Measurements from ENCODE around the gene CXCR2.

The CXCR2 gene

DNA sequence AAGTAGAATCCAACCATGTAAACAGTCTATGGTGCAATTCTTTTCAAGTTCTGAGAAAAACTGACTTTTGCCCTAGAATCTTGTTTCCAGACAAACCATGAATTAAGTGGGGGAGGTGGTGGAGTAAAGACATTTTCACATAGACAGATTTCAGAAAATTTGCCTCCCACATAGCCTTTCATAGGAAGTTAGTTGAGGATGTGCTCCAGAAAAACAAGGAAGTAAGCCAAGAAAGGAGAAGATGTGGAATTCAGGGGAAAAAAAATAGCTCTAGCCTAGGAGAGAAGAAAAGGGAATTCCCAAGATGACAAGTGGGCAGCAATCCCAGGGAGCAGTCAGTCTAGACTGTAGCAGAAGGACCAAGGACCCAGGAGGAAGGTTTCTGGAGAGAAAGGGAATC is 39.4 kb upstream of the CXCR2 start:
- H3K4me1 ChIP-seq (ENCODE audit: control insufficient read depth, insufficient read depth, low read length) = no peaks in the 10 kb centered on the region
- no peaks in the 10 kb centered on the region; the same call in 1 of the 2 replicates for H3K9me3 ChIP-seq (ENCODE audit: control insufficient read depth, insufficient read depth, low read depth, low read length)
- H3K36me3 ChIP-seq (ENCODE audit: control insufficient read depth in 2 of 2, insufficient read depth in 1 of 2, low read length in 2 of 2) = no peaks in the 10 kb centered on the region
- no peak for TF ChIP-seq HOXD13 (CRISPR knock-in tag; IDR thresholded peaks at IDR 0.05; ENCODE audit: borderline replicate concordance)
- TF ChIP-seq ZNF624 (tag by site-specific recombination; IDR thresholded peaks at IDR 0.05) = peak; percentile 47; the same call in 1 of the 2 replicates
- TF ChIP-seq ZNF157 (tag by site-specific recombination; IDR thresholded peaks at IDR 0.05) = no peak
- TF ChIP-seq ZSCAN23 (tag by site-specific recombination; IDR thresholded peaks at IDR 0.05) = no peak
- TF ChIP-seq, protein P1, sequence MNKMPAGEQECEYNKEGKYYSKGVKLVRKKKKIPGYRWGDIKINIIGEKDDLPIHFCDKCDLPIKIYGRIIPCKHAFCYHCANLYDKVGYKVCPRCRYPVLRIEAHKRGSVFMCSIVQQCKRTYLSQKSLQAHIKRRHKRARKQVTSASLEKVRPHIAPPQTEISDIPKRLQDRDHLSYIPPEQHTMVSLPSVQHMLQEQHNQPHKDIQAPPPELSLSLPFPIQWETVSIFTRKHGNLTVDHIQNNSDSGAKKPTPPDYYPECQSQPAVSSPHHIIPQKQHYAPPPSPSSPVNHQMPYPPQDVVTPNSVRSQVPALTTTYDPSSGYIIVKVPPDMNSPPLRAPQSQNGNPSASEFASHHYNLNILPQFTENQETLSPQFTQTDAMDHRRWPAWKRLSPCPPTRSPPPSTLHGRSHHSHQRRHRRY (tag by site-specific recombination; IDR thresholded peaks at IDR 0.05) = no peak
- no peak for TF ChIP-seq ZNF121 (tag by site-specific recombination; IDR thresholded peaks at IDR 0.05)
- TF ChIP-seq, protein P2, sequence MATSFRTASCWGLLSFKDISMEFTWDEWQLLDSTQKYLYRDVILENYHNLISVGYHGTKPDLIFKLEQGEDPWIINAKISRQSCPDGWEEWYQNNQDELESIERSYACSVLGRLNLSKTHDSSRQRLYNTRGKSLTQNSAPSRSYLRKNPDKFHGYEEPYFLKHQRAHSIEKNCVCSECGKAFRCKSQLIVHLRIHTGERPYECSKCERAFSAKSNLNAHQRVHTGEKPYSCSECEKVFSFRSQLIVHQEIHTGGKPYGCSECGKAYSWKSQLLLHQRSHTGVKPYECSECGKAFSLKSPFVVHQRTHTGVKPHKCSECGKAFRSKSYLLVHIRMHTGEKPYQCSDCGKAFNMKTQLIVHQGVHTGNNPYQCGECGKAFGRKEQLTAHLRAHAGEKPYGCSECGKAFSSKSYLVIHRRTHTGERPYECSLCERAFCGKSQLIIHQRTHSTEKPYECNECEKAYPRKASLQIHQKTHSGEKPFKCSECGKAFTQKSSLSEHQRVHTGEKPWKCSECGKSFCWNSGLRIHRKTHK (tag by site-specific recombination; IDR thresholded peaks at IDR 0.05) = no peak
- peak; percentile 84 for TF ChIP-seq SETDB1 (IDR thresholded peaks at IDR 0.05; ENCODE audit: insufficient read length, low read length)
- no peak for TF ChIP-seq ZNF133 (tag by site-specific recombination; IDR thresholded peaks at IDR 0.05)
- TF ChIP-seq OVOL3 (tag by site-specific recombination; IDR thresholded peaks at IDR 0.05) = no peak
- H3K27ac ChIP-seq (ENCODE audit: extremely low read depth, low read depth, low read length) = no peak overlapping the region
- H3K4me3 ChIP-seq (ENCODE audit: low read depth, low read length) = no peak overlapping the region
- ChIA-PET POLR2A (no interaction called here), CTCF (interaction anchor here (0.6 kb wide), 1 partner anchor 10 kb away, joined by 4 read pairs; no protein-coding TSS in a partner anchor)

DNA sequence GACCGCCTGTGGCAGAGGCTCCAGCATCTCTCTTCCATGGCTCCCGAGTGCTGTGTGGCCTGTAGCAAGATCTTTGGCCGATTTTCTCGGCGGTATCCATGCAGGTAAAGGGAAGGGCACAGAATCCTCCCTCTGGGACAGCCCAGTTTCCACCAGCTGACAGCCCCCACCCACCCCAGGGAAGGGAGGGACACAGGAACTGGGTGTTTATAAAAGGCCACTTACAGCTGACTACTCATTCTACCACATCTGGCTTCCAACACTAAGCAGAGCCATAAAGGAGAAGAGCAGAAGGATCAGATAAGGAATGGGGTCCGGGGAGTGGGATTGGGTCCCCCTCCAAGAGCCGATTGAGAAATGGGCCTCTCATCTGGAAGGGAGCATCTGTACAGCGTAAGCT is 36.6 kb upstream of the CXCR2 start:
- no peaks in the 10 kb centered on the region for H3K36me3 ChIP-seq (ENCODE audit: control insufficient read depth in 2 of 2, insufficient read depth in 1 of 2, low read length in 2 of 2)
- no peaks in the 10 kb centered on the region for H3K4me1 ChIP-seq (ENCODE audit: control insufficient read depth, insufficient read depth, low read length)
- H3K27ac ChIP-seq (ENCODE audit: extremely low read depth, low read depth, low read length) = no peak overlapping the region
- H3K9me3 ChIP-seq (ENCODE audit: control insufficient read depth, insufficient read depth, low read depth, low read length) = no peaks in the 10 kb centered on the region; the same call in 1 of the 2 replicates
- TF ChIP-seq FEZF1 (tag by site-specific recombination; IDR thresholded peaks at IDR 0.05) (no peak), ZNF792 (tag by site-specific recombination; IDR thresholded peaks at IDR 0.05) (no peak), KLF8 (tag by site-specific recombination; IDR thresholded peaks at IDR 0.05) (no peak), KLF16 (tag by site-specific recombination; IDR thresholded peaks at IDR 0.05) (no peak), ZNF549 (tag by site-specific recombination; IDR thresholded peaks at IDR 0.05) (no peak), GLIS2 (tag by site-specific recombination; IDR thresholded peaks at IDR 0.05) (no peak)
- TF ChIP-seq, protein P3, sequence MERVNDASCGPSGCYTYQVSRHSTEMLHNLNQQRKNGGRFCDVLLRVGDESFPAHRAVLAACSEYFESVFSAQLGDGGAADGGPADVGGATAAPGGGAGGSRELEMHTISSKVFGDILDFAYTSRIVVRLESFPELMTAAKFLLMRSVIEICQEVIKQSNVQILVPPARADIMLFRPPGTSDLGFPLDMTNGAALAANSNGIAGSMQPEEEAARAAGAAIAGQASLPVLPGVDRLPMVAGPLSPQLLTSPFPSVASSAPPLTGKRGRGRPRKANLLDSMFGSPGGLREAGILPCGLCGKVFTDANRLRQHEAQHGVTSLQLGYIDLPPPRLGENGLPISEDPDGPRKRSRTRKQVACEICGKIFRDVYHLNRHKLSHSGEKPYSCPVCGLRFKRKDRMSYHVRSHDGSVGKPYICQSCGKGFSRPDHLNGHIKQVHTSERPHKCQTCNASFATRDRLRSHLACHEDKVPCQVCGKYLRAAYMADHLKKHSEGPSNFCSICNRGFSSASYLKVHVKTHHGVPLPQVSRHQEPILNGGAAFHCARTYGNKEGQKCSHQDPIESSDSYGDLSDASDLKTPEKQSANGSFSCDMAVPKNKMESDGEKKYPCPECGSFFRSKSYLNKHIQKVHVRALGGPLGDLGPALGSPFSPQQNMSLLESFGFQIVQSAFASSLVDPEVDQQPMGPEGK (tag by site-specific recombination; IDR thresholded peaks at IDR 0.05) = no peak
- TF ChIP-seq, protein P4, sequence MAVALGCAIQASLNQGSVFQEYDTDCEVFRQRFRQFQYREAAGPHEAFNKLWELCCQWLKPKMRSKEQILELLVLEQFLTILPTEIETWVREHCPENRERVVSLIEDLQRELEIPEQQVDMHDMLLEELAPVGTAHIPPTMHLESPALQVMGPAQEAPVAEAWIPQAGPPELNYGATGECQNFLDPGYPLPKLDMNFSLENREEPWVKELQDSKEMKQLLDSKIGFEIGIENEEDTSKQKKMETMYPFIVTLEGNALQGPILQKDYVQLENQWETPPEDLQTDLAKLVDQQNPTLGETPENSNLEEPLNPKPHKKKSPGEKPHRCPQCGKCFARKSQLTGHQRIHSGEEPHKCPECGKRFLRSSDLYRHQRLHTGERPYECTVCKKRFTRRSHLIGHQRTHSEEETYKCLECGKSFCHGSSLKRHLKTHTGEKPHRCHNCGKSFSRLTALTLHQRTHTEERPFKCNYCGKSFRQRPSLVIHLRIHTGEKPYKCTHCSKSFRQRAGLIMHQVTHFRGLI (tag by site-specific recombination; IDR thresholded peaks at IDR 0.05) = no peak
- TF ChIP-seq, protein P5, sequence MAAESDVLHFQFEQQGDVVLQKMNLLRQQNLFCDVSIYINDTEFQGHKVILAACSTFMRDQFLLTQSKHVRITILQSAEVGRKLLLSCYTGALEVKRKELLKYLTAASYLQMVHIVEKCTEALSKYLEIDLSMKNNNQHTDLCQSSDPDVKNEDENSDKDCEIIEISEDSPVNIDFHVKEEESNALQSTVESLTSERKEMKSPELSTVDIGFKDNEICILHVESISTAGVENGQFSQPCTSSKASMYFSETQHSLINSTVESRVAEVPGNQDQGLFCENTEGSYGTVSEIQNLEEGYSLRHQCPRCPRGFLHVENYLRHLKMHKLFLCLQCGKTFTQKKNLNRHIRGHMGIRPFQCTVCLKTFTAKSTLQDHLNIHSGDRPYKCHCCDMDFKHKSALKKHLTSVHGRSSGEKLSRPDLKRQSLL (tag by site-specific recombination; IDR thresholded peaks at IDR 0.05) = no peak
- TF ChIP-seq, protein P6, sequence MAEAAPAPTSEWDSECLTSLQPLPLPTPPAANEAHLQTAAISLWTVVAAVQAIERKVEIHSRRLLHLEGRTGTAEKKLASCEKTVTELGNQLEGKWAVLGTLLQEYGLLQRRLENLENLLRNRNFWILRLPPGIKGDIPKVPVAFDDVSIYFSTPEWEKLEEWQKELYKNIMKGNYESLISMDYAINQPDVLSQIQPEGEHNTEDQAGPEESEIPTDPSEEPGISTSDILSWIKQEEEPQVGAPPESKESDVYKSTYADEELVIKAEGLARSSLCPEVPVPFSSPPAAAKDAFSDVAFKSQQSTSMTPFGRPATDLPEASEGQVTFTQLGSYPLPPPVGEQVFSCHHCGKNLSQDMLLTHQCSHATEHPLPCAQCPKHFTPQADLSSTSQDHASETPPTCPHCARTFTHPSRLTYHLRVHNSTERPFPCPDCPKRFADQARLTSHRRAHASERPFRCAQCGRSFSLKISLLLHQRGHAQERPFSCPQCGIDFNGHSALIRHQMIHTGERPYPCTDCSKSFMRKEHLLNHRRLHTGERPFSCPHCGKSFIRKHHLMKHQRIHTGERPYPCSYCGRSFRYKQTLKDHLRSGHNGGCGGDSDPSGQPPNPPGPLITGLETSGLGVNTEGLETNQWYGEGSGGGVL (tag by site-specific recombination; IDR thresholded peaks at IDR 0.05) = no peak
- TF ChIP-seq, protein P7, sequence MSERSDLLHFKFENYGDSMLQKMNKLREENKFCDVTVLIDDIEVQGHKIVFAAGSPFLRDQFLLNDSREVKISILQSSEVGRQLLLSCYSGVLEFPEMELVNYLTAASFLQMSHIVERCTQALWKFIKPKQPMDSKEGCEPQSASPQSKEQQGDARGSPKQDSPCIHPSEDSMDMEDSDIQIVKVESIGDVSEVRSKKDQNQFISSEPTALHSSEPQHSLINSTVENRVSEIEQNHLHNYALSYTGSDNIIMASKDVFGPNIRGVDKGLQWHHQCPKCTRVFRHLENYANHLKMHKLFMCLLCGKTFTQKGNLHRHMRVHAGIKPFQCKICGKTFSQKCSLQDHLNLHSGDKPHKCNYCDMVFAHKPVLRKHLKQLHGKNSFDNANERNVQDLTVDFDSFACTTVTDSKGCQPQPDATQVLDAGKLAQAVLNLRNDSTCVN (tag by site-specific recombination; optimal IDR thresholded peaks at IDR 0.05) = no peak
- ChIA-PET POLR2A (no interaction called here), CTCF (no interaction called here)
- no peak overlapping the region for H3K4me3 ChIP-seq (ENCODE audit: low read depth, low read length)

Measured in HEK293 (cell line).